ENCODE data around the gene LIMCH1.

The LIMCH1 gene

DNA sequence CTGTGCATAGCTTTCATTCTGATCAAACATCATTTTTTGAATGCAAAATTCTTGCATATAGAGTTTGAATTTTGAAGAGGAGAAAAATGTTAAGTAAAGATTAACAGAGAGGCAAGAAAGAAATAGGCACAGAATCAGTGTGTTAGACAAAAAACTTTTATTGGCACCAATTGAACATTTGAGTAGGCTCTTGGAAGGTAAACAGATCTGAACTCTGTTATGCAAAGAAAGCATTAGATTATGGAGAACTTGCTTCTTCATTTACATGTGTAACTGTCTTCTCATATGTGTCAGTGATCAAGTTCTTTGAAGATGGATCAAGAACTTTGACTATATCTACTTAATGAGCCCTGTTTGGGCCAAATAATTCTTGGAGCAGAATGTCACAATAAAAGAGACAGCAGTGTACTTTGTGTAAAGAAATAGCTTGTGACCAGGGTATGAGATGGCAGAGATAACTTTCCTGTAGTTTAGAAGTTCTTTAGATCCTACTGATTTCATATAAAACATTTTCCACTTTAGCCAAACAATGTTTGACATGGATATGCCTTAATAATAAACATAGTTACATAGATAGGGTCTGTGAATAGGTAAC lies 61.3 kb downstream of the LIMCH1 start:
- no peak for TF ChIP-seq EZH2phosphoT487 (IDR thresholded peaks at IDR 0.05; ENCODE audit: borderline replicate concordance)
- TF ChIP-seq, protein P1, sequence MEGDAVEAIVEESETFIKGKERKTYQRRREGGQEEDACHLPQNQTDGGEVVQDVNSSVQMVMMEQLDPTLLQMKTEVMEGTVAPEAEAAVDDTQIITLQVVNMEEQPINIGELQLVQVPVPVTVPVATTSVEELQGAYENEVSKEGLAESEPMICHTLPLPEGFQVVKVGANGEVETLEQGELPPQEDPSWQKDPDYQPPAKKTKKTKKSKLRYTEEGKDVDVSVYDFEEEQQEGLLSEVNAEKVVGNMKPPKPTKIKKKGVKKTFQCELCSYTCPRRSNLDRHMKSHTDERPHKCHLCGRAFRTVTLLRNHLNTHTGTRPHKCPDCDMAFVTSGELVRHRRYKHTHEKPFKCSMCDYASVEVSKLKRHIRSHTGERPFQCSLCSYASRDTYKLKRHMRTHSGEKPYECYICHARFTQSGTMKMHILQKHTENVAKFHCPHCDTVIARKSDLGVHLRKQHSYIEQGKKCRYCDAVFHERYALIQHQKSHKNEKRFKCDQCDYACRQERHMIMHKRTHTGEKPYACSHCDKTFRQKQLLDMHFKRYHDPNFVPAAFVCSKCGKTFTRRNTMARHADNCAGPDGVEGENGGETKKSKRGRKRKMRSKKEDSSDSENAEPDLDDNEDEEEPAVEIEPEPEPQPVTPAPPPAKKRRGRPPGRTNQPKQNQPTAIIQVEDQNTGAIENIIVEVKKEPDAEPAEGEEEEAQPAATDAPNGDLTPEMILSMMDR (conservative IDR thresholded peaks at IDR 0.05; ENCODE audit: low read length): no peak
- Histone ChIP-seq H3K9me3 (ENCODE audit: insufficient read depth, low read depth, low read length) (no peaks in the 10 kb centered on the region), H3K4me3 (ENCODE audit: low read length, poor library complexity, severe bottlenecking) (no peak overlapping the region), H3K9ac (ENCODE audit: low read depth, low read length, poor library complexity, severe bottlenecking) (no peak overlapping the region), H3K79me2 (ENCODE audit: insufficient read depth, low read length) (no peaks in the 10 kb centered on the region), H3K9me2 (replicated peaks; ENCODE audit: low read depth, low read length) (no peaks in the 10 kb centered on the region), H3K4me2 (ENCODE audit: low read depth, low read length, poor library complexity, severe bottlenecking) (no peak overlapping the region), H3K4me1 (ENCODE audit: insufficient read depth, low read length, poor library complexity, severe bottlenecking) (no peaks in the 10 kb centered on the region), H3K27me3 (ENCODE audit: insufficient read depth, low read length, poor library complexity, severe bottlenecking) (no peaks in the 10 kb centered on the region), H2AFZ (ENCODE audit: low read length) (no peak overlapping the region), H3F3A (ENCODE audit: low read depth) (no peaks in the 10 kb centered on the region), H4K20me1 (ENCODE audit: insufficient read depth, low read length, poor library complexity, severe bottlenecking) (no peaks in the 10 kb centered on the region), H3K36me3 (ENCODE audit: insufficient read depth, low read length) (no peaks in the 10 kb centered on the region)

DNA sequence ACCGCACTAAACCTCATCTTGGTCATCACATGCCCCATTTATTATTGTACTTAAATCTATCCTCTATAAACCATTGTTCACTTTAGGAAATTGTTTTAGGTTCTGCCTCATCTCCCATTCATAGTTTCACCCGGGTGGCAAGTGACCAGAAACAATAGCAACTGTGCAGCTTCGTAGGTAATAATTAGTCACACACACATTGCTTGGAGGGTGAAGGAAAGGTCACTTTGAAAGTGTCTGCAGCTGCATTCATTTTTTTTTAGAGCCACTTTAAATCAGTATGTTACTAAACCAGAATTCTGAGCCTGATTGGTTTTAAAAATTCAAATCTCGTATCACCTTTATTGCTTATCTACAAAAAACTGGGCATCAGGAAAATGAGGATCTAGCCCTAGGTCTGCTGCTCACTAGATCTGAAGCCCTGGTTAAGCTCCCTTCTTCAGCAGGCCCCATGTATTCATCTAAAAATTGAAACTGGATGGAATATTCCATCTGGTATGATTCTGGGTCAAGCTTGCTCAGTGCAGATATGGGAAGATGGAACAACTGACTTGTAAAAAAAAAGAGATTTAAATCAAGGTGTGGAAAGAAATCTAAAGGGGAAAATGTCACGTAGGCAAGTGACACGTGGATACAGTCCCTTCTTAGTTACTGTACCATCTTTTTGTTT lies 62.4 kb downstream of the LIMCH1 start:
- no peaks in the 10 kb centered on the region for H3K79me2 ChIP-seq (ENCODE audit: insufficient read depth, low read length)
- no peaks in the 10 kb centered on the region for H4K20me1 ChIP-seq (ENCODE audit: insufficient read depth, low read length, poor library complexity, severe bottlenecking)
- H3K4me3 ChIP-seq (ENCODE audit: low read length, poor library complexity, severe bottlenecking): no peak overlapping the region
- no peak overlapping the region for H3K9ac ChIP-seq (ENCODE audit: low read depth, low read length, poor library complexity, severe bottlenecking)
- no peaks in the 10 kb centered on the region for H3K4me1 ChIP-seq (ENCODE audit: insufficient read depth, low read length, poor library complexity, severe bottlenecking)
- H3K36me3 ChIP-seq (ENCODE audit: insufficient read depth, low read length): no peaks in the 10 kb centered on the region
- no peaks in the 10 kb centered on the region for H3F3A ChIP-seq (ENCODE audit: low read depth)
- H3K9me3 ChIP-seq (ENCODE audit: insufficient read depth, low read depth, low read length): no peaks in the 10 kb centered on the region
- H2AFZ ChIP-seq (ENCODE audit: low read length): no peak overlapping the region
- TF ChIP-seq EZH2phosphoT487 (IDR thresholded peaks at IDR 0.05; ENCODE audit: borderline replicate concordance): no peak
- TF ChIP-seq, protein P1 (conservative IDR thresholded peaks at IDR 0.05; ENCODE audit: low read length): no peak
- no peaks in the 10 kb centered on the region for H3K27me3 ChIP-seq (ENCODE audit: insufficient read depth, low read length, poor library complexity, severe bottlenecking)
- no peaks in the 10 kb centered on the region for H3K9me2 ChIP-seq (replicated peaks; ENCODE audit: low read depth, low read length)
- no peak overlapping the region for H3K4me2 ChIP-seq (ENCODE audit: low read depth, low read length, poor library complexity, severe bottlenecking)

DNA sequence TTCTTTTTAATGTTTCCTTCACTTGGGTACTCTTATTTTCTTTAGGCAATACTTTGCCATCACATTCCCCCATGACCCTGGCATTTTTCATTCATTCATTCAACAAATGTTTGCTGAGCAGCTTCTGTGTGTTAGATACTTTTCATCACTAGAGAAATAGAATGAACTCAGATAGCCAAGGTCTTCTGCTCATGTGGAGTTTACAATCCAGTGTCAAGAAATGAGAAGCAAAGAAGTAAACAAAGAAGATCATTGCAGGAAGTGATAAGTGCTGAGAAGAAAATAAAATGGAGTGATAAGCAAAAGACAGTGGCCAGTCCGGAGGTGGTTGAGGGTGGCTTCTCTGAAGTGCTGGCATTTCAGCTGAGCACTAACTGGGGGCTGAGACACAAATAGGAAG lies 63.1 kb downstream of the LIMCH1 start:
- Histone ChIP-seq H3K36me3 (ENCODE audit: insufficient read depth, low read length) (no peaks in the 10 kb centered on the region), H3K27me3 (ENCODE audit: insufficient read depth, low read length, poor library complexity, severe bottlenecking) (no peaks in the 10 kb centered on the region), H3F3A (ENCODE audit: low read depth) (no peaks in the 10 kb centered on the region), H3K4me3 (ENCODE audit: low read length, poor library complexity, severe bottlenecking) (no peak overlapping the region), H3K79me2 (ENCODE audit: insufficient read depth, low read length) (no peaks in the 10 kb centered on the region), H3K4me1 (ENCODE audit: insufficient read depth, low read length, poor library complexity, severe bottlenecking) (no peaks in the 10 kb centered on the region), H3K4me2 (ENCODE audit: low read depth, low read length, poor library complexity, severe bottlenecking) (no peak overlapping the region), H3K9me3 (ENCODE audit: insufficient read depth, low read depth, low read length) (no peaks in the 10 kb centered on the region), H3K9me2 (replicated peaks; ENCODE audit: low read depth, low read length) (no peaks in the 10 kb centered on the region), H4K20me1 (ENCODE audit: insufficient read depth, low read length, poor library complexity, severe bottlenecking) (no peaks in the 10 kb centered on the region), H2AFZ (ENCODE audit: low read length) (no peak overlapping the region), H3K9ac (ENCODE audit: low read depth, low read length, poor library complexity, severe bottlenecking) (no peak overlapping the region)
- TF ChIP-seq, protein P1 (conservative IDR thresholded peaks at IDR 0.05; ENCODE audit: low read length): no peak
- no peak for TF ChIP-seq EZH2phosphoT487 (IDR thresholded peaks at IDR 0.05; ENCODE audit: borderline replicate concordance)

Data from Loucy (cell line).